ENCODE data around the gene RAPGEF6.

- no peak for TF ChIP-seq CTCF (IDR thresholded peaks at IDR 0.05; ENCODE audit: poor library complexity, severe bottlenecking)
- TF ChIP-seq POLR2AphosphoS5 (IDR thresholded peaks at IDR 0.05), result no peak
Measured at GRCh38 chr5:131525805-131526204, 109.2 kb downstream of the RAPGEF6 start.

Data from neural cell (in vitro differentiated cells).